GM23338 (cell line): Measurements from ENCODE around the gene RNF44. TPM values are rescaled to one million over a fixed set of nuclear protein-coding genes. Genes with fewer than 3 reads are reported as not detected.

Experiments
- ATAC-seq: fragments of 200-7000 bp; cut with Tn5 transposase; 3 replicates; pipeline ENCODE4 v1.9.1; 2020
- DNase-seq: peaks from one replicate; pipeline ENCODE4 v3.0.0-alpha.2; 2015; ENCODE audit warnings: low spot score
- H2AFZ ChIP-seq: fragments of 200-600 bp; sonication (generic); 2 replicates; pipeline ENCODE4 v1.8.0; 2016; ENCODE audit warnings: antibody characterized with exemption, mild to moderate bottlenecking, moderate library complexity
- H3F3A ChIP-seq: fragments of 200-600 bp; sonication (generic); replicated peaks from 2 replicates; pipeline ENCODE4 v1.8.0; 2017; ENCODE audit warnings: antibody characterized with exemption, mixed run types, low read depth
- H3K27ac ChIP-seq: fragments of 200-600 bp; sonication (generic); 2 replicates; pipeline ENCODE4 v1.6.1; 2016; ENCODE audit warnings: low read depth
- H3K27me3 ChIP-seq: fragments of 200-600 bp; sonication (generic); 2 replicates; pipeline ENCODE4 v1.8.0; 2016; ENCODE audit warnings: mild to moderate bottlenecking, mixed run types, moderate library complexity; ENCODE audit not compliant: insufficient read depth
- H3K36me3 ChIP-seq: fragments of 200-600 bp; sonication (generic); 2 replicates; pipeline ENCODE4 v1.8.0; 2016; ENCODE audit warnings: mild to moderate bottlenecking; ENCODE audit not compliant: insufficient read depth
- H3K4me1 ChIP-seq: fragments of 200-600 bp; sonication (generic); 2 replicates; pipeline ENCODE4 v1.8.0; 2016; ENCODE audit warnings: mild to moderate bottlenecking, moderate library complexity; ENCODE audit not compliant: insufficient read depth
- H3K4me2 ChIP-seq: fragments of 200-600 bp; sonication (generic); 2 replicates; pipeline ENCODE4 v1.7.1; 2017; ENCODE audit warnings: mixed run types
- H3K4me3 ChIP-seq: fragments of 200-600 bp; sonication (generic); 2 replicates; pipeline ENCODE4 v1.6.1; 2016; ENCODE audit warnings: mixed run types
- H3K79me2 ChIP-seq: fragments of 200-600 bp; sonication (generic); replicated peaks from 2 replicates; pipeline ENCODE4 v1.8.0; 2017; ENCODE audit warnings: mild to moderate bottlenecking; ENCODE audit not compliant: insufficient read depth
- H3K9me2 ChIP-seq: fragments of 200-600 bp; sonication (generic); 2 replicates; pipeline ENCODE4 v1.8.0; 2017; ENCODE audit not compliant: insufficient read depth
- H4K20me1 ChIP-seq: fragments of 200-600 bp; sonication (generic); replicated peaks from 2 replicates; pipeline ENCODE4 v1.8.0; 2017; ENCODE audit warnings: mild to moderate bottlenecking; ENCODE audit not compliant: insufficient read depth
- H3K27ac Mint-ChIP-seq: 2 replicates; pipeline ENCODE4 v1.8.0; 2020; ENCODE audit warnings: inconsistent platforms, mild to moderate bottlenecking, moderate library complexity, mixed read lengths
- H3K27me3 Mint-ChIP-seq: 3 replicates; pipeline ENCODE4 v1.8.0; 2022; ENCODE audit warnings: low read depth, mild to moderate bottlenecking, moderate library complexity, mixed read lengths, inconsistent platforms; ENCODE audit not compliant: insufficient read depth, poor library complexity
- H3K36me3 Mint-ChIP-seq: 3 replicates; pipeline ENCODE4 v1.8.0; 2021; ENCODE audit warnings: low read depth, mild to moderate bottlenecking, inconsistent platforms, moderate library complexity, mixed read lengths
- H3K4me1 Mint-ChIP-seq: 3 replicates; pipeline ENCODE4 v1.8.0; 2020; ENCODE audit warnings: mild to moderate bottlenecking, inconsistent platforms, mixed read lengths
- H3K4me3 Mint-ChIP-seq: 3 replicates; pipeline ENCODE4 v1.8.0; 2021; ENCODE audit warnings: moderate library complexity, mild to moderate bottlenecking, inconsistent platforms, mixed read lengths
- H3K9me3 Mint-ChIP-seq: 3 replicates; pipeline ENCODE4 v1.8.0; 2020; ENCODE audit warnings: moderate library complexity, mild to moderate bottlenecking, inconsistent platforms, mixed read lengths
- CREB1 ChIP-seq: fragments of 250-450 bp; sonication (Bioruptor Pico); IDR thresholded peaks from 2 replicates; pipeline ENCODE4 v1.5.0; 2020; ENCODE audit warnings: low read depth, mild to moderate bottlenecking, moderate library complexity
- CTCF ChIP-seq, 2 experiments: fragments of 200-600 bp in 1 of 2; sonication (generic) in 1 of 2; conservative IDR thresholded peaks; 2 replicates each; pipeline versions ENCODE4 v1.5.1 to v1.6.1; 2016 to 2017; ENCODE audit warnings: antibody characterized with exemption in 2 of 2, low read depth in 2 of 2, mild to moderate bottlenecking in 2 of 2, moderate library complexity in 1 of 2
- ETS1 ChIP-seq: IDR thresholded peaks from 2 replicates; pipeline ENCODE4 v1.6.1; 2016; ENCODE audit warnings: antibody characterized with exemption
- EZH2 ChIP-seq: fragments of 200-600 bp; sonication (generic); IDR thresholded peaks from one replicate; pipeline ENCODE4 v1.8.0; 2017; ENCODE audit warnings: antibody characterized with exemption, mild to moderate bottlenecking, low read depth; ENCODE audit not compliant: unreplicated experiment
- EZH2phosphoT487 ChIP-seq: fragments of 200-600 bp; sonication (generic); IDR thresholded peaks from one replicate; pipeline ENCODE4 v1.8.1; 2018; ENCODE audit warnings: antibody characterized with exemption; ENCODE audit not compliant: unreplicated experiment
- JUNB ChIP-seq: IDR thresholded peaks from one replicate; pipeline ENCODE4 v1.6.1; 2016; ENCODE audit warnings: antibody characterized with exemption; ENCODE audit not compliant: unreplicated experiment
- POLR2AphosphoS5 ChIP-seq: IDR thresholded peaks from 2 replicates; pipeline ENCODE4 v1.6.1; 2016; ENCODE audit warnings: antibody characterized with exemption, low read depth
- REST ChIP-seq: IDR thresholded peaks from one replicate; pipeline ENCODE4 v1.6.1; 2018; ENCODE audit warnings: antibody characterized with exemption; ENCODE audit not compliant: unreplicated experiment
- STAT1 ChIP-seq: IDR thresholded peaks from one replicate; pipeline ENCODE4 v1.6.1; 2016; ENCODE audit warnings: antibody characterized with exemption; ENCODE audit not compliant: unreplicated experiment
- ZNF114 ChIP-seq: fragments of 250-450 bp; sonication (Bioruptor Pico); IDR thresholded peaks from 2 replicates; pipeline ENCODE4 v1.5.0; 2020; ENCODE audit warnings: mild to moderate bottlenecking, moderate library complexity
- ZNF331 ChIP-seq: fragments of 250-450 bp; sonication (Bioruptor Pico); IDR thresholded peaks from 2 replicates; pipeline ENCODE4 v1.5.0; 2020; ENCODE audit warnings: low read depth, mild to moderate bottlenecking, moderate library complexity
- polyA plus RNA-seq: library from polyadenylated mRNA; unstranded; fragments of >200 nt; fragmentation: Nextera tagmentation; extraction: Ambion mirVana; gene quantifications from 2 replicates; pipeline ENCODE4 v1.2.1, GENCODE V29; 2016
- total RNA-seq: library from RNA; depleted of rRNA; stranded (reverse); fragments of >200 nt; shearing (Covaris generic); gene quantifications from 2 replicates; pipeline ENCODE4 v1.2.3, GENCODE V29; 2014

The RNF44 gene
- total and polyA plus RNA-seq, 2 experiments from 2014 or later, result 56.7 to 104 TPM

GRCh38 chr5:176519810-176520720 lies 17.1 kb downstream of the RNF44 start:
- H4K20me1 ChIP-seq, result no peaks in the 10 kb centered on the region
- no peak overlapping the region for H3K27ac ChIP-seq
- no peaks in the 10 kb centered on the region for H3K9me3 Mint-ChIP-seq
- no peaks in the 10 kb centered on the region for H3K79me2 ChIP-seq
- no peaks in the 10 kb centered on the region for H3K36me3 Mint-ChIP-seq
- DNase-seq, result peak; percentile 45
- peak overlapping the region; percentile 10; the same call in 1 of the 2 replicates for H2AFZ ChIP-seq
- H3K4me2 ChIP-seq, result no peak overlapping the region
- H3K9me2 ChIP-seq, result no peaks in the 10 kb centered on the region
- no peaks in the 10 kb centered on the region for H3K4me1 ChIP-seq
- TF ChIP-seq ZNF331 (CRISPR knock-in tag), result no peak
- peak; percentile 9 to 22; a peak in 1 of 4 replicates for TF ChIP-seq CTCF (conservative IDR thresholded peaks at IDR 0.05; ENCODE audit: low read depth in 2 of 2)
- no peak for TF ChIP-seq EZH2phosphoT487
- no peaks in the 10 kb centered on the region for H3K27me3 ChIP-seq
- H3K4me3 Mint-ChIP-seq, result no peak overlapping the region
- no peaks in the 10 kb centered on the region for H3K36me3 ChIP-seq
- peak; percentile 76 for ATAC-seq
- H3K27ac Mint-ChIP-seq, result no peak overlapping the region
- peaks cover 13% of the 10 kb centered on the region for H3K4me1 Mint-ChIP-seq
- no peaks in the 10 kb centered on the region for H3F3A ChIP-seq
- peaks cover 4% of the 10 kb centered on the region for H3K27me3 Mint-ChIP-seq
- no peak overlapping the region for H3K4me3 ChIP-seq

- Histone ChIP-seq H3K27me3 (no peaks in the 10 kb centered on the region), H2AFZ (no peak overlapping the region), H3K79me2 (no peaks in the 10 kb centered on the region), H3K36me3 (no peaks in the 10 kb centered on the region), H3K4me2 (no peak overlapping the region), H3F3A (no peaks in the 10 kb centered on the region), H4K20me1 (no peaks in the 10 kb centered on the region), H3K4me3 (no peak overlapping the region), H3K4me1 (no peaks in the 10 kb centered on the region), H3K9me2 (no peaks in the 10 kb centered on the region), H3K27ac (no peak overlapping the region)
- no peak for DNase-seq
- no peak overlapping the region for H3K27ac Mint-ChIP-seq
- H3K27me3 Mint-ChIP-seq, result peaks cover 4% of the 10 kb centered on the region
- no peaks in the 10 kb centered on the region for H3K36me3 Mint-ChIP-seq
- H3K4me3 Mint-ChIP-seq, result no peak overlapping the region
- H3K9me3 Mint-ChIP-seq, result no peaks in the 10 kb centered on the region
- H3K4me1 Mint-ChIP-seq, result peaks cover 15% of the 10 kb centered on the region
- ATAC-seq, result no peak
- no peak for TF ChIP-seq ZNF114 (CRISPR knock-in tag)
- TF ChIP-seq CTCF (conservative IDR thresholded peaks at IDR 0.05; ENCODE audit: low read depth in 2 of 2), result no peak
- no peak for TF ChIP-seq ZNF331 (CRISPR knock-in tag)
- no peak for TF ChIP-seq JUNB
- TF ChIP-seq EZH2phosphoT487, result no peak
- TF ChIP-seq EZH2, result no peak
- no peak for TF ChIP-seq STAT1
- TF ChIP-seq REST, result no peak
- no peak for TF ChIP-seq POLR2AphosphoS5
- no peak for TF ChIP-seq CREB1 (CRISPR knock-in tag)
- TF ChIP-seq ETS1, result no peak
Measured at GRCh38 chr5:176517053-176517661, 20.0 kb downstream of the RNF44 start.
